Stimulated activated CD4-positive, alpha-beta T cell treated with anti-CD3 and anti-CD28 coated beads, Interleukin-2, amount 100 ng/mL, for 4 hours (primary cell): ENCODE measurements around the gene ME3.
"Not testable (repeated sequence)": the region's sequence is repeated elsewhere in the genome, so short reads cannot be mapped to it uniquely, and the experiment has no call there.

Experiments used
- DNase-seq: peaks from one replicate; pipeline ENCODE4 v3.0.0-alpha.2; 2020; ENCODE audit warnings: low read depth

ME3 gene

GRCh38 chr11:86459682-86460460 lies 212.5 kb downstream of the ME3 start:
- no peak for DNase-seq

- no peak for DNase-seq
Observed at GRCh38 chr11:86459002-86459385, 213.4 kb downstream of the ME3 start.

GRCh38 chr11:86458294-86459001 lies 214.0 kb downstream of the ME3 start:
- no peak for DNase-seq

GRCh38 chr11:86456075-86456939 lies 216.1 kb downstream of the ME3 start:
- DNase-seq: peak; percentile 57

GRCh38 chr11:86453290-86454030 lies 219.0 kb downstream of the ME3 start:
- DNase-seq: no peak

GRCh38 chr11:86449993-86450629 lies 222.3 kb downstream of the ME3 start:
- no peak for DNase-seq

- no peak for DNase-seq
Observed at GRCh38 chr11:86447763-86448480, 224.5 kb downstream of the ME3 start.

- DNase-seq: no peak
Observed at GRCh38 chr11:86446924-86447285, 225.5 kb downstream of the ME3 start.

- no peak for DNase-seq
Observed at GRCh38 chr11:86446163-86446923, 226.1 kb downstream of the ME3 start.

- DNase-seq: no peak
Observed at GRCh38 chr11:86444981-86445380, 227.4 kb downstream of the ME3 start.

- no peak for DNase-seq
Observed at GRCh38 chr11:86443415-86443814, 229.0 kb downstream of the ME3 start.

- no peak for DNase-seq
Observed at GRCh38 chr11:86442827-86443226, 229.6 kb downstream of the ME3 start.

GRCh38 chr11:86442420-86442819 lies 230.0 kb downstream of the ME3 start:
- DNase-seq: peak; percentile 1

GRCh38 chr11:86440843-86441242 lies 231.6 kb downstream of the ME3 start:
- DNase-seq: no peak

GRCh38 chr11:86440305-86440716 lies 232.1 kb downstream of the ME3 start:
- DNase-seq: no peak

- no peak for DNase-seq
Observed at GRCh38 chr11:86438685-86439084, 233.7 kb downstream of the ME3 start.

GRCh38 chr11:86435711-86436110 lies 236.7 kb downstream of the ME3 start:
- DNase-seq: no peak

GRCh38 chr11:86433361-86434095 lies 238.9 kb downstream of the ME3 start:
- not testable (repeated sequence) for DNase-seq

GRCh38 chr11:86431258-86431657 lies 241.2 kb downstream of the ME3 start:
- DNase-seq: no peak
